HepG2 (cell line): ENCODE measurements around the gene TRIM66. TPM values are rescaled to one million over a fixed set of nuclear protein-coding genes. Genes with fewer than 3 reads are reported as not detected.

Experiments used
- ATAC-seq: fragments of 200-7000 bp; cut with Tn5 transposase; 3 replicates; pipeline ENCODE4 v1.9.1; 2020; ENCODE audit warnings: mild to moderate bottlenecking, moderate library complexity
- BruUV-seq: library from RNA; stranded (reverse); fragments of 400-500 nt; replicated peaks from 2 replicates; lab custom pipeline; 2021; lab: Mats Ljungman, UMichigan
- CTCF ChIA-PET: fragments of 300-600 bp; formaldehyde crosslinking; extraction: SDS; loops from one replicate; lab custom pipeline; 2021; ENCODE audit warnings: low total read pairs, inconsistent platforms, low intra/inter-chr PET ratio; lab: Yijun Ruan, JAX
- POLR2A ChIA-PET: fragments of 350-600 bp; sonication (Branson Sonifier 250); formaldehyde crosslinking; loops from one replicate; lab custom pipeline; 2020; ENCODE audit warnings: antibody characterized with exemption, inconsistent platforms; lab: Yijun Ruan, JAX
- DNase-seq: peaks from one replicate; pipeline ENCODE4 v3.0.0-alpha.2; 2015; ENCODE audit warnings: low spot score
- FAIRE-seq: peaks from 3 replicates; lab custom pipeline; 2011; peaks lifted over from hg19 to GRCh38; lab: Jason Lieb, UNC
- H2AFZ ChIP-seq: one replicate; pipeline ENCODE4 v1.6.1; 2011; ENCODE audit warnings: low read length, inconsistent platforms
- H3K27ac ChIP-seq: fragments of 300-600 bp; 3 replicates; pipeline ENCODE4 v1.8.0; 2011; ENCODE audit warnings: mixed run types, mild to moderate bottlenecking, mixed read lengths, low read length, inconsistent platforms; ENCODE audit not compliant: insufficient read depth; ENCODE audit errors: extremely low read length
- H3K27me3 ChIP-seq, 2 experiments: fragments of 200-600 bp in 1 of 2; 2 replicates in 1 of 2; 3 replicates in 1 of 2; pipeline versions ENCODE4 v1.6.0 to v1.8.0; 2011; ENCODE audit warnings: low read length in 2 of 2, mild to moderate bottlenecking in 2 of 2, moderate library complexity in 2 of 2, inconsistent platforms in 1 of 2; ENCODE audit not compliant: insufficient read depth in 2 of 2, control insufficient read depth in 1 of 2
- H3K36me3 ChIP-seq, 2 experiments: fragments of 200-600 bp in 1 of 2; replicated peaks in 1 of 2; 2 replicates in 1 of 2; 3 replicates in 1 of 2; pipeline versions ENCODE4 v1.5.1 to v1.8.0; 2011; ENCODE audit warnings: low read length in 2 of 2, inconsistent platforms in 1 of 2; ENCODE audit not compliant: insufficient read depth in 2 of 2, control insufficient read depth in 1 of 2
- H3K4me1 ChIP-seq: 2 replicates; pipeline ENCODE4 v1.5.1; 2012; ENCODE audit warnings: low read length, inconsistent platforms; ENCODE audit not compliant: insufficient read depth
- H3K4me2 ChIP-seq: 2 replicates; pipeline ENCODE4 v1.6.0; 2011; ENCODE audit warnings: low read depth, low read length, inconsistent platforms
- H3K4me3 ChIP-seq, 3 experiments: fragments of 200-600 bp in 1 of 3; sonication (generic), shearing (Covaris generic) in 1 of 3; replicated peaks in 1 of 3; 2 replicates each; pipeline ENCODE4 v1.5.1; 2011 to 2016; ENCODE audit warnings: low read length in 3 of 3, inconsistent platforms in 2 of 3, low read depth in 2 of 3, mild to moderate bottlenecking in 2 of 3, control low read depth in 1 of 3, mixed read lengths in 1 of 3; ENCODE audit not compliant: insufficient read depth in 1 of 3
- H3K79me2 ChIP-seq: one replicate; pipeline ENCODE4 v1.6.1; 2011; ENCODE audit warnings: low read length, inconsistent platforms; ENCODE audit not compliant: insufficient read depth
- H3K9ac ChIP-seq: 2 replicates; pipeline ENCODE4 v1.6.0; 2011; ENCODE audit warnings: mild to moderate bottlenecking, low read depth, low read length, inconsistent platforms; ENCODE audit not compliant: insufficient read depth
- H3K9me3 ChIP-seq: 2 replicates; pipeline ENCODE4 v1.5.1; 2012; ENCODE audit warnings: mild to moderate bottlenecking, low read length
- H4K20me1 ChIP-seq: 2 replicates; pipeline ENCODE4 v1.6.0; 2011; ENCODE audit warnings: inconsistent platforms, mild to moderate bottlenecking, low read length, moderate library complexity; ENCODE audit not compliant: insufficient read depth
- ARHGAP35 ChIP-seq: sonication (generic); formaldehyde crosslinking; IDR thresholded peaks from 2 replicates; pipeline ENCODE4 v1.9.0; 2022; ENCODE audit warnings: mild to moderate bottlenecking, inconsistent platforms, moderate library complexity, missing genetic modification reagents, borderline replicate concordance
- BORCS8-MEF2B ChIP-seq: sonication (generic); formaldehyde crosslinking; IDR thresholded peaks from 2 replicates; pipeline ENCODE4 v1.8.0; 2022; ENCODE audit warnings: mild to moderate bottlenecking, missing genetic modification reagents
- CSRNP2 ChIP-seq: sonication (generic); formaldehyde crosslinking; conservative IDR thresholded peaks from 2 replicates; pipeline ENCODE4 v1.8.0; 2022; ENCODE audit warnings: low read depth, missing genetic modification reagents
- ETV5 ChIP-seq: IDR thresholded peaks from 2 replicates; pipeline ENCODE4 v1.6.1; 2018; ENCODE audit warnings: missing biosample characterization, missing genetic modification reagents, inconsistent platforms, borderline replicate concordance
- GFI1 ChIP-seq: sonication (generic); formaldehyde crosslinking; IDR thresholded peaks from 2 replicates; pipeline ENCODE4 v1.5.0; 2020; ENCODE audit warnings: missing genetic modification reagents, mild to moderate bottlenecking, borderline replicate concordance
- ZBTB7B ChIP-seq: sonication (generic); formaldehyde crosslinking; IDR thresholded peaks from 2 replicates; pipeline ENCODE4 v1.4.0; 2020; ENCODE audit warnings: missing genetic modification reagents
- ZFAT ChIP-seq: sonication (generic); formaldehyde crosslinking; conservative IDR thresholded peaks from 2 replicates; pipeline ENCODE4 v1.8.1; 2023; ENCODE audit warnings: missing genetic modification reagents, inconsistent platforms
- ZKSCAN8 ChIP-seq: IDR thresholded peaks from 2 replicates; pipeline ENCODE4 v1.6.1; 2016; ENCODE audit warnings: borderline replicate concordance, missing genetic modification reagents, missing compliant biosample characterization
- ZNF850 ChIP-seq: sonication (generic); formaldehyde crosslinking; conservative IDR thresholded peaks from 2 replicates; pipeline ENCODE4 v1.9.0; 2021; ENCODE audit warnings: mild to moderate bottlenecking, missing genetic modification reagents
- WGBS: methylation state at CpG from one replicate; pipeline ENCODE4 v1.1.6; 2017; ENCODE audit warnings: low lambda C conversion rate; 5-methylcytosine and 5-hydroxymethylcytosine counted together
- in situ Hi-C: cut with HindIII; loops from 2 replicates; pipeline ENCODE4 v1.10.0; 2017; ENCODE audit warnings: low pct_unique_long_range_greater_than_20kb; ENCODE audit not compliant: extremely low pct_ligation_motif_present
- intact Hi-C: fragments of 100-400 bp; cut with micrococcal nuclease; formaldehyde crosslinking; loops from one replicate; pipeline ENCODE4 v1.10.0; 2022; ENCODE audit not compliant: unreplicated experiment
- polyA plus RNA-seq, 8 experiments: library from polyadenylated mRNA; depleted of rRNA in 3 of 8; stranded (reverse) in 7 of 8; unstranded in 1 of 8; fragments of >200 nt; fragmentation: Illumina TruSeq in 4 of 8; extraction: Trizol in 4 of 8; gene quantifications; 2 replicates each; pipeline versions ENCODE4 v1.2.1 to v1.2.3, GENCODE V29; 2011 to 2016; ENCODE audit warnings: low read depth in 4 of 8, missing spikeins in 1 of 8, mixed read lengths in 1 of 8; ENCODE audit not compliant: insufficient read depth in 1 of 8
- total RNA-seq, 5 experiments: library from RNA; depleted of rRNA; stranded (reverse); fragments of >200 nt; fragmentation: Illumina TruSeq; extraction: Trizol; gene quantifications; 2 replicates each; pipeline ENCODE4 v1.2.3, GENCODE V29; 2016; ENCODE audit warnings: low read depth in 1 of 5
- TF ChIP-seq, protein P1 (sequence below): sonication (generic); formaldehyde crosslinking; IDR thresholded peaks from 2 replicates; pipeline ENCODE4 v1.5.0; 2020; ENCODE audit warnings: missing genetic modification reagents

The TRIM66 gene
- total and polyA plus RNA-seq, 2 of the 13 experiments (the other 11 are each of a cell fraction or from before 2014, with no cell fraction given): 4.9 to 6.1 TPM

- in situ Hi-C loops (no loop called here), intact Hi-C loops (no loop called here)
- Histone ChIP-seq H3K36me3 (peaks cover 2 to 7% of the 10 kb centered on the region in 2 experiments; a peak in 3 of 5 replicates), H3K27ac (no peak overlapping the region), H3K27me3 (no peaks in the 10 kb centered on the region), H3K9me3 (no peaks in the 10 kb centered on the region), H2AFZ (no peak overlapping the region), H3K4me2 (no peak overlapping the region), H3K4me1 (peaks cover 22% of the 10 kb centered on the region), H3K4me3 (no peak overlapping the region), H3K79me2 (no peaks in the 10 kb centered on the region), H4K20me1 (no peaks in the 10 kb centered on the region), H3K9ac (no peak overlapping the region)
- DNase-seq: no peak
- ATAC-seq: no peak
- WGBS: 100% methylated on average over 3 of the region's 3 CpGs
- ChIA-PET CTCF (no interaction called here), POLR2A (no interaction called here)
- FAIRE-seq: no peak
- TF ChIP-seq, protein P1, sequence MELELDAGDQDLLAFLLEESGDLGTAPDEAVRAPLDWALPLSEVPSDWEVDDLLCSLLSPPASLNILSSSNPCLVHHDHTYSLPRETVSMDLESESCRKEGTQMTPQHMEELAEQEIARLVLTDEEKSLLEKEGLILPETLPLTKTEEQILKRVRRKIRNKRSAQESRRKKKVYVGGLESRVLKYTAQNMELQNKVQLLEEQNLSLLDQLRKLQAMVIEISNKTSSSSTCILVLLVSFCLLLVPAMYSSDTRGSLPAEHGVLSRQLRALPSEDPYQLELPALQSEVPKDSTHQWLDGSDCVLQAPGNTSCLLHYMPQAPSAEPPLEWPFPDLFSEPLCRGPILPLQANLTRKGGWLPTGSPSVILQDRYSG (CRISPR knock-in tag): no peak
- TF ChIP-seq ZBTB7B (CRISPR knock-in tag) (no peak), CSRNP2 (CRISPR knock-in tag) (no peak)
- no TSS peak for BruUV-seq
Measured at GRCh38 chr11:8731647-8732323, 49.3 kb upstream of the TRIM66 start.

DNA sequence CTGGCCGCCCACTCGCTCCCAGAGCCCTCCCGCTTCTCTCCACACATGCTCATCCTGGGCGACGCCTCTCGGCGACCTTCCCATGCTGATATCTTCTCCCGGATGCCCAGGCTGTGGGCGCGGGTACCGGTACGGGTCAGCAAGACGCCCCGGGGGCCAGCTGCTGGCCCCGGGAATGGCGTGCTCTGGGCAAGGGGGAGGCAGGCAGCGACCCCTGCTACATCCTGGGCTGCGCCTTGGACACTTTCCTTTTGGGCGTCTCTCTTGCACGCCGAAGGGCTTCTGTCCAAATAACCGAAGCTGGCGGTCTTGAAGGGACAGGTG is 48.2 kb upstream of the TRIM66 start:
- no TSS peak for BruUV-seq
- Histone ChIP-seq H2AFZ (no peak overlapping the region), H3K27me3 (no peaks in the 10 kb centered on the region), H3K9me3 (no peaks in the 10 kb centered on the region), H3K4me3 (no peak overlapping the region), H3K36me3 (peaks cover 2 to 7% of the 10 kb centered on the region in 2 experiments; a peak in 3 of 5 replicates), H3K9ac (no peak overlapping the region), H3K4me2 (no peak overlapping the region), H4K20me1 (no peaks in the 10 kb centered on the region), H3K4me1 (peaks cover 22% of the 10 kb centered on the region), H3K27ac (no peak overlapping the region), H3K79me2 (no peaks in the 10 kb centered on the region)
- DNase-seq (no peak), ATAC-seq (no peak), FAIRE-seq (no peak)
- WGBS: 98% methylated on average over 17 of the region's 23 CpGs
- intact Hi-C loops (no loop called here), in situ Hi-C loops (no loop called here)
- POLR2A ChIA-PET: interaction anchor here (2.0 kb wide), 1 partner anchor 42 kb away, joined by 4 read pairs; no protein-coding TSS in a partner anchor
- CTCF ChIA-PET: no interaction called here
- no peak for TF ChIP-seq ZFAT (CRISPR knock-in tag)
- TF ChIP-seq ZKSCAN8: no peak
- no peak for TF ChIP-seq ARHGAP35 (CRISPR knock-in tag)
- TF ChIP-seq BORCS8-MEF2B: no peak
- no peak for TF ChIP-seq GFI1 (CRISPR knock-in tag)
- no peak for TF ChIP-seq ZNF850 (CRISPR knock-in tag)
- TF ChIP-seq ETV5 (CRISPR knock-in tag): no peak
